ENCODE data around the gene TPX2. TPM values are rescaled to one million over a fixed set of nuclear protein-coding genes. Genes with fewer than 3 reads are reported as not detected.

The TPX2 gene
- polyA plus RNA-seq, 1 of the 3 experiments (the other 2 are of a cell fraction) = 17.1 TPM

GRCh38 chr20:31837896-31838397, 98.9 kb downstream of the TPX2 start:
- H3K9ac ChIP-seq = no peak overlapping the region
- no peaks in the 10 kb centered on the region for H3K36me3 ChIP-seq (replicated peaks in 1 of 2; ENCODE audit: control insufficient read depth in 1 of 2, insufficient read depth in 2 of 2, low read length in 1 of 2)
- no peak for DNase-seq
- no peaks in the 10 kb centered on the region for H3K9me2 ChIP-seq
- H3K4me1 ChIP-seq (ENCODE audit: control insufficient read depth in 1 of 2, insufficient read depth in 2 of 2, low read depth in 1 of 2, low read length in 1 of 2) = peaks cover 55 to 65% of the 10 kb centered on the region in 2 experiments
- H2AFZ ChIP-seq (ENCODE audit: low read depth) = no peak overlapping the region
- no peaks in the 10 kb centered on the region for H4K20me1 ChIP-seq (ENCODE audit: insufficient read depth)
- 47% methylated on average over 3 of the region's 3 CpGs for WGBS (ENCODE audit: low lambda C conversion rate)
- no peaks in the 10 kb centered on the region for H3K79me2 ChIP-seq (ENCODE audit: insufficient read depth)
- CTCF ChIA-PET = interaction anchor here (1.1 to 15.5 kb wide), 8 partner anchors 10 to 275 kb away, joined by 4 to 174 read pairs (median 29); partner anchors contain the start of genes FOXS1 and PDRG1
- no peaks in the 10 kb centered on the region for H3K27me3 ChIP-seq (ENCODE audit: insufficient read depth)
- H3K4me2 ChIP-seq = peak overlapping the region; percentile 30; the same call in 1 of the 2 replicates
- H3K9me3 ChIP-seq = no peaks in the 10 kb centered on the region
- H3F3A ChIP-seq (replicated peaks; ENCODE audit: insufficient read depth) = peaks cover 40% of the 10 kb centered on the region
- POLR2A ChIA-PET = no interaction called here
- no peak for TF ChIP-seq RXRA (IDR thresholded peaks at IDR 0.05; ENCODE audit: borderline replicate concordance, low read depth)
- TF ChIP-seq ELF1 (IDR thresholded peaks at IDR 0.05) = no peak
- no peak for TF ChIP-seq FOXM1 (IDR thresholded peaks at IDR 0.05; ENCODE audit: low read depth)
- TF ChIP-seq SIN3A (IDR thresholded peaks at IDR 0.05; ENCODE audit: borderline replicate concordance, low read depth, low read length) = no peak
- peak; percentile 69; the same call in 1 of the 2 replicates for TF ChIP-seq FOSL2 (IDR thresholded peaks at IDR 0.05; ENCODE audit: borderline replicate concordance, low read depth)
- TF ChIP-seq EP300 (IDR thresholded peaks at IDR 0.05; ENCODE audit: borderline replicate concordance in 1 of 2, low read depth in 1 of 2, low read length in 1 of 2) = peak in 1 of 2 experiments; percentile 31; a peak in 1 of 4 replicates
- peak; percentile 55; the same call in 1 of the 2 replicates for TF ChIP-seq JUND (IDR thresholded peaks at IDR 0.05)
- TF ChIP-seq EZH2phosphoT487 (IDR thresholded peaks at IDR 0.05; ENCODE audit: borderline replicate concordance, low read depth) = no peak
- TF ChIP-seq FOXJ3 (CRISPR knock-in tag; IDR thresholded peaks at IDR 0.05) = no peak
- TF ChIP-seq, protein P1, sequence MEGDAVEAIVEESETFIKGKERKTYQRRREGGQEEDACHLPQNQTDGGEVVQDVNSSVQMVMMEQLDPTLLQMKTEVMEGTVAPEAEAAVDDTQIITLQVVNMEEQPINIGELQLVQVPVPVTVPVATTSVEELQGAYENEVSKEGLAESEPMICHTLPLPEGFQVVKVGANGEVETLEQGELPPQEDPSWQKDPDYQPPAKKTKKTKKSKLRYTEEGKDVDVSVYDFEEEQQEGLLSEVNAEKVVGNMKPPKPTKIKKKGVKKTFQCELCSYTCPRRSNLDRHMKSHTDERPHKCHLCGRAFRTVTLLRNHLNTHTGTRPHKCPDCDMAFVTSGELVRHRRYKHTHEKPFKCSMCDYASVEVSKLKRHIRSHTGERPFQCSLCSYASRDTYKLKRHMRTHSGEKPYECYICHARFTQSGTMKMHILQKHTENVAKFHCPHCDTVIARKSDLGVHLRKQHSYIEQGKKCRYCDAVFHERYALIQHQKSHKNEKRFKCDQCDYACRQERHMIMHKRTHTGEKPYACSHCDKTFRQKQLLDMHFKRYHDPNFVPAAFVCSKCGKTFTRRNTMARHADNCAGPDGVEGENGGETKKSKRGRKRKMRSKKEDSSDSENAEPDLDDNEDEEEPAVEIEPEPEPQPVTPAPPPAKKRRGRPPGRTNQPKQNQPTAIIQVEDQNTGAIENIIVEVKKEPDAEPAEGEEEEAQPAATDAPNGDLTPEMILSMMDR (IDR thresholded peaks at IDR 0.05) = no peak
- TF ChIP-seq MXI1 (IDR thresholded peaks at IDR 0.05; ENCODE audit: low read depth, low read length) = no peak
- no peak for TF ChIP-seq RCOR1 (IDR thresholded peaks at IDR 0.05; ENCODE audit: low read length)
- peak; percentile 37; the same call in 1 of the 2 replicates for TF ChIP-seq NFIC (IDR thresholded peaks at IDR 0.05; ENCODE audit: borderline replicate concordance)
- peak; percentile 46 for TF ChIP-seq TCF12 (IDR thresholded peaks at IDR 0.05)
- TF ChIP-seq MAX (IDR thresholded peaks at IDR 0.05; ENCODE audit: low read depth) = 0 out of 2 replicates have a peak, but pooled peaks have one; percentile 21
- TF ChIP-seq, protein P2, sequence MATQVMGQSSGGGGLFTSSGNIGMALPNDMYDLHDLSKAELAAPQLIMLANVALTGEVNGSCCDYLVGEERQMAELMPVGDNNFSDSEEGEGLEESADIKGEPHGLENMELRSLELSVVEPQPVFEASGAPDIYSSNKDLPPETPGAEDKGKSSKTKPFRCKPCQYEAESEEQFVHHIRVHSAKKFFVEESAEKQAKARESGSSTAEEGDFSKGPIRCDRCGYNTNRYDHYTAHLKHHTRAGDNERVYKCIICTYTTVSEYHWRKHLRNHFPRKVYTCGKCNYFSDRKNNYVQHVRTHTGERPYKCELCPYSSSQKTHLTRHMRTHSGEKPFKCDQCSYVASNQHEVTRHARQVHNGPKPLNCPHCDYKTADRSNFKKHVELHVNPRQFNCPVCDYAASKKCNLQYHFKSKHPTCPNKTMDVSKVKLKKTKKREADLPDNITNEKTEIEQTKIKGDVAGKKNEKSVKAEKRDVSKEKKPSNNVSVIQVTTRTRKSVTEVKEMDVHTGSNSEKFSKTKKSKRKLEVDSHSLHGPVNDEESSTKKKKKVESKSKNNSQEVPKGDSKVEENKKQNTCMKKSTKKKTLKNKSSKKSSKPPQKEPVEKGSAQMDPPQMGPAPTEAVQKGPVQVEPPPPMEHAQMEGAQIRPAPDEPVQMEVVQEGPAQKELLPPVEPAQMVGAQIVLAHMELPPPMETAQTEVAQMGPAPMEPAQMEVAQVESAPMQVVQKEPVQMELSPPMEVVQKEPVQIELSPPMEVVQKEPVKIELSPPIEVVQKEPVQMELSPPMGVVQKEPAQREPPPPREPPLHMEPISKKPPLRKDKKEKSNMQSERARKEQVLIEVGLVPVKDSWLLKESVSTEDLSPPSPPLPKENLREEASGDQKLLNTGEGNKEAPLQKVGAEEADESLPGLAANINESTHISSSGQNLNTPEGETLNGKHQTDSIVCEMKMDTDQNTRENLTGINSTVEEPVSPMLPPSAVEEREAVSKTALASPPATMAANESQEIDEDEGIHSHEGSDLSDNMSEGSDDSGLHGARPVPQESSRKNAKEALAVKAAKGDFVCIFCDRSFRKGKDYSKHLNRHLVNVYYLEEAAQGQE (IDR thresholded peaks at IDR 0.05; ENCODE audit: low read depth, low read length) = no peak
- H3K27ac ChIP-seq (ENCODE audit: low read depth in 2 of 2, low read length in 1 of 2) = peak overlapping the region; percentile 62 to 88
- no peak overlapping the region for H3K4me3 ChIP-seq (ENCODE audit: low read depth in 2 of 2, low read length in 1 of 2)
